Measurements from ENCODE around the gene NMBR. TPM values are rescaled to one million over a fixed set of nuclear protein-coding genes. Genes with fewer than 3 reads are reported as not detected.
"Not testable (repeated sequence)": the region's sequence is repeated elsewhere in the genome, so short reads cannot be mapped to it uniquely, and the experiment has no call there.

NMBR gene
- total RNA-seq, 4 donors from 2014 or later, result not detected

DNA sequence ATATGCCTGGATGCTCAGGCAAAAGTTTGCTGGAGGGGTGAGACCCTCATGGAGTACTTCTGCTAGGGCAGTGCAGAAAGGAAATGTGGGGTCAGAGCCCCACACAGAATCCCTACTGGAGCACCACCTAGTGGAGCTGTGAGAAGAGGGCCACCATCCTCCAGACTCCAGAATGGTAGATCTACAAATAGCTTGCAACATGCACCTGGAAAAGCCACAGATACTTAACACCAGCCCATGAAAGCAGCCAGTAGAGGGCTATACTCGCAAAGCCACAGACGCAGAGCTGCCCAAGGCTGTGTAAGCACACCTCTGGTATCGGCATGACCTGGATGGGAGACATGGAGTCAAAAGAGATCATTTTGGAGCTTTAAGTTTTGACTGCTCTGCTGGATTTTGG is 74.9 kb downstream of the NMBR start:
- 83% methylated on average over 1 of the region's 3 CpGs for WGBS
- intact Hi-C loops (cut with DNase I), result no loop called here
- DNase-seq (ENCODE audit: extremely low spot score), result no peak
- no peak overlapping the region for H3K4me3 ChIP-seq
- no peaks in the 10 kb centered on the region for H3K27me3 ChIP-seq
- H3K27ac ChIP-seq (replicated peaks in 1 of 4), result no peak overlapping the region
- no peaks in the 10 kb centered on the region for H3K36me3 ChIP-seq
- TF ChIP-seq, protein P1, sequence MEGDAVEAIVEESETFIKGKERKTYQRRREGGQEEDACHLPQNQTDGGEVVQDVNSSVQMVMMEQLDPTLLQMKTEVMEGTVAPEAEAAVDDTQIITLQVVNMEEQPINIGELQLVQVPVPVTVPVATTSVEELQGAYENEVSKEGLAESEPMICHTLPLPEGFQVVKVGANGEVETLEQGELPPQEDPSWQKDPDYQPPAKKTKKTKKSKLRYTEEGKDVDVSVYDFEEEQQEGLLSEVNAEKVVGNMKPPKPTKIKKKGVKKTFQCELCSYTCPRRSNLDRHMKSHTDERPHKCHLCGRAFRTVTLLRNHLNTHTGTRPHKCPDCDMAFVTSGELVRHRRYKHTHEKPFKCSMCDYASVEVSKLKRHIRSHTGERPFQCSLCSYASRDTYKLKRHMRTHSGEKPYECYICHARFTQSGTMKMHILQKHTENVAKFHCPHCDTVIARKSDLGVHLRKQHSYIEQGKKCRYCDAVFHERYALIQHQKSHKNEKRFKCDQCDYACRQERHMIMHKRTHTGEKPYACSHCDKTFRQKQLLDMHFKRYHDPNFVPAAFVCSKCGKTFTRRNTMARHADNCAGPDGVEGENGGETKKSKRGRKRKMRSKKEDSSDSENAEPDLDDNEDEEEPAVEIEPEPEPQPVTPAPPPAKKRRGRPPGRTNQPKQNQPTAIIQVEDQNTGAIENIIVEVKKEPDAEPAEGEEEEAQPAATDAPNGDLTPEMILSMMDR (IDR thresholded peaks at IDR 0.05), result no peak
- no peak for TF ChIP-seq POLR2AphosphoS5 (IDR thresholded peaks at IDR 0.05)
- no peak for TF ChIP-seq POLR2A (IDR thresholded peaks at IDR 0.05; ENCODE audit: low read depth)
- H3K9me3 ChIP-seq, result no peaks in the 10 kb centered on the region
- peaks cover 0 to 5% (median 3%) of the 10 kb centered on the region in 4 donors for H3K4me1 ChIP-seq

DNA sequence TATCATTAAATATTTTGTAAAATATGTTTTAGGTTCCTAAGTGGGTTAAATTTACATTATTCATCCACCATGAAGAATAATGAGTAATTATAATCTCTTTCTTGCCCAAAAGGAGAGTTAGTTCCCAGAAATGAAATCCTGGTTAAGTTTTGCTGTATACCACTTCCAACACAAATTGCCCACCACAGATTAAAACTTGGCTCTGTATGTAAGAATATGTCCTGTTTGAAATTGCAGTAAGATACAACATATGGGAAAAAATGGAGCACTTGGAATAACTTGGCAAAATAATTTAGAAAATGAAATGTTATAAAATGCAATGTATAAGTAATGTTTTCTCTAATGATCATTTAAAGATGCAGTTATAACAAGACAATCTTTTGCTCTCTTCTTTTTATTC is 78.5 kb downstream of the NMBR start:
- H3K4me1 ChIP-seq, result peaks cover 0 to 5% (median 3%) of the 10 kb centered on the region in 4 donors
- H3K4me3 ChIP-seq, result no peak overlapping the region
- DNase-seq (ENCODE audit: extremely low spot score), result no peak
- TF ChIP-seq POLR2A (IDR thresholded peaks at IDR 0.05; ENCODE audit: low read depth) (no peak), EP300 (IDR thresholded peaks at IDR 0.05) (no peak), POLR2AphosphoS5 (IDR thresholded peaks at IDR 0.05) (no peak)
- TF ChIP-seq, protein P1 (IDR thresholded peaks at IDR 0.05), result no peak
- intact Hi-C loops (cut with DNase I), result no loop called here
- no peak overlapping the region for H3K27ac ChIP-seq (replicated peaks in 1 of 4)
- no peaks in the 10 kb centered on the region for H3K27me3 ChIP-seq
- H3K9me3 ChIP-seq, result peaks cover 0 to 2% (median 0%) of the 10 kb centered on the region in 4 donors
- H3K36me3 ChIP-seq, result no peaks in the 10 kb centered on the region

DNA sequence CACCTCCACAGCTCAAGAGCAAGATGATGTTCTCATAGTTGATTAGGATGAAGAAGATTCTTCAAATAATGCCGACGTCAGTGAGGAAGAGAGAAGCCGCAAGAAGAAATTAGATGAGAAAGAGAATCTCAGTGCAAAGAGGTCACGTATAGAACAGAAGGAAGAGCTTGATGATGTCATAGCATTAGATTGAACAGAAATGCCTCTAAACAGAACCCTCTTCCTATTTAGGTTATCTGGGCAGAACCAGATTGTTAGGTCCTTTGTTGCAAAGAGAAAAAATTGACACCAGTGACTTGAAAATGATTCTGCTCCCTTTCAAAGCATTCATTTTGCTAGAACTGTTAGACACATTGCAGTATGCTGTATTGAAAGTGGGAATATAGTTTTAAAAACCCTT is 84.1 kb downstream of the NMBR start:
- H3K9me3 ChIP-seq; intact Hi-C loops (cut with DNase I); DNase-seq (ENCODE audit: extremely low spot score); H3K27me3 ChIP-seq; H3K4me3 ChIP-seq; H3K36me3 ChIP-seq; H3K4me1 ChIP-seq; H3K27ac ChIP-seq (replicated peaks in 1 of 4): not testable (repeated sequence)
- WGBS, result 86% methylated on average over 4 of the region's 4 CpGs

DNA sequence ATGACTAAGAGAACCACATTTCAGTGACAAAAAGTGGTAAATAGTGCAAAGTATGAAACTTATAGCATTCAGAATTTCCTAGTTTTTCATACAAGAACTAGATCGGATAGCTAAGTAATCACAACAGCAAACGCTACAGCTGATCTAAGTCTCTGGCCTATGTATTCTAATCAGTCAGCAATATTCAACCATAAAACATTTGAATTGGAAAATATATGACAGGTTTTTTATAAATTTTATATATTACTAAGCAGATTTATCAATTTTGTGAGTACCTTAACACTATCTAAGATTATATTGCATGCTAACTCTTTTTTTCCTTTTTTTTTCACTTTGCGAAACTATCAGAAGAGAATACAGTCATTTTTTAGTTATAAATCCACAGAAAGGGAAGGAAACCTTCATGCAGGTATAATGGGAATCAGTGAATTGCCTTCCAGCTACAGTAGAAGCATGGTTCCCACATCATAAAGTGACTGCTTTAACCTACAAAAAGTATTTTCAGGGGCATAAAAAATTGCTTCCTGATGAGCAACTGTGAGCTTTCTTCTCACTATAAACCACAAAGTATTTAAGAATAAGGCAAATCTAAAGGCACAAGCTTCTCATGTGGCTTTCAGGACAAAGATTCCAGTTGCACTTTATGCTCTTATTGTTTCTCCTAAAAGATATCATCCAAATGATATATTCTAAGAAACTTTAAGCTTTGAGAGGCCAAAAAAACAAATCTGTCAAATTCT is 88.2 kb downstream of the NMBR start:
- no peak for DNase-seq (ENCODE audit: extremely low spot score)
- whole genome bisulfite sequencing, result 71% methylated on average over 3 of the region's 3 CpGs
- no peaks in the 10 kb centered on the region for H3K9me3 ChIP-seq
- no peak overlapping the region for H3K4me3 ChIP-seq
- no peaks in the 10 kb centered on the region for H3K36me3 ChIP-seq
- intact Hi-C loops (cut with DNase I), result no loop called here
- H3K27ac ChIP-seq (replicated peaks in 1 of 4), result no peak overlapping the region
- no peaks in the 10 kb centered on the region for H3K27me3 ChIP-seq
- H3K4me1 ChIP-seq, result peaks cover 0 to 5% (median 0%) of the 10 kb centered on the region in 4 donors
- TF ChIP-seq, protein P1 (IDR thresholded peaks at IDR 0.05), result no peak
- TF ChIP-seq POLR2AphosphoS5 (IDR thresholded peaks at IDR 0.05) (no peak), POLR2A (IDR thresholded peaks at IDR 0.05; ENCODE audit: low read depth) (no peak), EP300 (IDR thresholded peaks at IDR 0.05) (no peak)

DNA sequence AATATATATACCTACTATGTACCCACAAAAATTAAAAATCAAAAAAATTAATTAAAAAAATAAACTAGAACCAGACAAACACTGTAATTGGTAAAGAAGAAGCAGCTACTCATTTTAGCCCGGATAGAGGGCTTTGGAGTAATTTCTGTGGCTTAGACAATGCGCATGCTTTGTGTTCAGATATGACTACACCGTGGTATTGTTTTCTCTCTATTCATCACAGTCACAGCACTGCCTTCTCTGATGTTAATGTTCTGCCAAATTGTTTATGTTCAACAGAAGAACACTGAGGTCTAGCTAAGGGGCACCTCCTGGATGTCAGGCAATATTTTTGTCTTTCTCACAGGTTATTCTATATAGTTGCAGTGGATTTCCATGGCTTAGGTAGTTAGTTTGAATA is 91.7 kb downstream of the NMBR start:
- H3K4me1 ChIP-seq, result peaks cover 0 to 5% (median 0%) of the 10 kb centered on the region in 4 donors
- intact Hi-C loops (cut with DNase I), result no loop called here
- no peak for TF ChIP-seq POLR2AphosphoS5 (IDR thresholded peaks at IDR 0.05)
- no peaks in the 10 kb centered on the region for H3K36me3 ChIP-seq
- 66% methylated on average over 3 of the region's 3 CpGs for WGBS
- peaks cover 0 to 24% (median 6%) of the 10 kb centered on the region in 4 donors for H3K9me3 ChIP-seq
- no peak overlapping the region for H3K4me3 ChIP-seq
- no peak for DNase-seq (ENCODE audit: extremely low spot score)
- H3K27me3 ChIP-seq, result no peaks in the 10 kb centered on the region
- H3K27ac ChIP-seq (replicated peaks in 1 of 4), result no peak overlapping the region

DNA sequence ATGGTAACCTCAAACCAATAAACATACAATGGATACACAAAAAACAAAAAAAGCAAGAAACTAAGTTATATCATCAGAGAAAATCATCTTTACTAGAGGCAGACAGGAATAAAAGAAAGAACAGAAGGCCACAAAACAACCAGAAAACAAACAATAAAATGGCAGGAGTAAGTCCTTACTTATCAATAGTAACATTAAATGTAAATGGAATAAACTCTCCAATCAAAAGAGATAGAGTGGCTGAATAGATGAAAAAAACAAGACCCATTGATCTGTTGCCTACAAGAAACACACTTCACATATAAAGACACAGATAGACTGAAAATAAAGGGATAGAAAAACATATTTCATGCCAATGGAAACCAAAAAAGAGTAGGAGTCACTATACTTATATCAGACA is 95.5 kb downstream of the NMBR start:
- Histone ChIP-seq H3K4me3 (no peak overlapping the region), H3K27ac (replicated peaks in 1 of 4) (no peak overlapping the region), H3K36me3 (no peaks in the 10 kb centered on the region), H3K4me1 (no peaks in the 10 kb centered on the region), H3K27me3 (no peaks in the 10 kb centered on the region), H3K9me3 (peaks cover 0 to 24% (median 9%) of the 10 kb centered on the region in 4 donors)
- intact Hi-C loops (cut with DNase I), result no loop called here
- no peak for DNase-seq (ENCODE audit: extremely low spot score)
- TF ChIP-seq POLR2AphosphoS5 (IDR thresholded peaks at IDR 0.05) (no peak), EP300 (IDR thresholded peaks at IDR 0.05) (no peak), POLR2A (IDR thresholded peaks at IDR 0.05; ENCODE audit: low read depth) (no peak)
- TF ChIP-seq, protein P1 (IDR thresholded peaks at IDR 0.05), result no peak

Measured in esophagus muscularis mucosa (tissue), 4 donors.